H54 (cell line): Measurements from ENCODE around the gene GRHPR.
"Not testable (repeated sequence)": the region's sequence is repeated elsewhere in the genome, so short reads cannot be mapped to it uniquely, and the experiment has no call there.

ENCODE experiments used
- DNase-seq: peaks from one replicate; pipeline ENCODE4 v3.0.0; 2011; ENCODE audit warnings: low spot score, mixed read lengths; ENCODE audit not compliant: insufficient read length
- FAIRE-seq: peaks from 3 replicates; lab custom pipeline; 2011; peaks lifted over from hg19 to GRCh38; lab: Jason Lieb, UNC
- POLR2A ChIP-seq: IDR thresholded peaks from 2 replicates; pipeline ENCODE4 v1.6.1; 2011; ENCODE audit warnings: low read depth, mild to moderate bottlenecking, low read length

GRHPR gene

DNA sequence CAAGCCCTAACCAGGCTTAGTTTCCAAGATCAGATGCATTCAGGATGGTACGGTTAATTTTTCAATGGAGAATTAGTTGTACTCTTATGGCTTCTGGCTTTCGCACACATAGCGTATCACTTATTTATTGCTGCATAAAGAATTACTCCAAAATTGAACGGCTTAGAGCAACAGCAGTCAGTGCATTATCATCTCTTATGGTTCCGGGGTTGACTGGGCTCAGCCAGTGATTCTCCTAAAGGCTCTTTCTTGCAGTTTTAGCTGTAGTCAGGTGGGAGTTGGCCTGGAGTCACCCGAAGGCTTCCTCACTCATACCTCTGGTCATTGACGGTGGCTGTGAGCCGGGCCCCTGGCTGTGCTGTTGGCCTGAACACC lies 595 bp upstream of the GRHPR start:
- DNase-seq (no peak), FAIRE-seq (no peak)

GRCh38 chr9:37423508-37423907 lies 1.0 kb downstream of the GRHPR start:
- DNase-seq, result no peak
- FAIRE-seq, result no peak

More for the DNA sequence above, 595 bp upstream of the GRHPR start:
- TF ChIP-seq POLR2A, result no peak

DNA sequence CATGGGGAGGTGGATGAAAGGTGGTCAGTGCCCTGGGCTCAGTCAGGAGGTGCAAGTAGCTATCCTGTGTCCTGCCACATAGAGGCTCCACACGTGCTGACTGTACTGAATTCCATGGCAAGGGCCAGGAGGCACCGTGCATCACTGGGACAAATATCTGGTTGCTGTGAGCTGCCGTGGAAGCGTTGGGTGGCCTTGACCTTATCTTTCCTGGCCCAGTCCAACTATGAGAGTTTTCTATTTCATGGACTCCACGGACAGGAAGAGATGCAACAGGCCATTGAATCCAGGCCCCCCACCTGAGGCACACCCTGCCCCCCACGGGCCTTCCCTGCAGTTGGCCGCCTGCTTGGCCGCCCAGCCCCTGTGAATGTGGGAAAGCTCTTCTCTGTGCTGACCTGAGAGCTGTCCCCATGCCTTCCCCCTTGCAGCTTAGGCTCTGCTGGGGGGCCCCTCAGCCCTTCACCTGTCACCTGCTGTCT lies 1.7 kb downstream of the GRHPR start:
- DNase-seq, result no peak
- TF ChIP-seq POLR2A, result no peak
- FAIRE-seq, result no peak

More at GRCh38 chr9:37423508-37423907, 1.0 kb downstream of the GRHPR start:
- TF ChIP-seq POLR2A, result no peak

- DNase-seq (no peak), FAIRE-seq (no peak)
- TF ChIP-seq POLR2A, result no peak
Observed at GRCh38 chr9:37424686-37425297, 2.3 kb downstream of the GRHPR start.

- FAIRE-seq (no peak), DNase-seq (no peak)
- no peak for TF ChIP-seq POLR2A
Observed at GRCh38 chr9:37425298-37425752, 2.8 kb downstream of the GRHPR start.

GRCh38 chr9:37426431-37426830 lies 3.9 kb downstream of the GRHPR start:
- FAIRE-seq, DNase-seq: not testable (repeated sequence)

GRCh38 chr9:37426846-37427245 lies 4.3 kb downstream of the GRHPR start:
- no peak for DNase-seq
- no peak for FAIRE-seq
- TF ChIP-seq POLR2A, result no peak

DNA sequence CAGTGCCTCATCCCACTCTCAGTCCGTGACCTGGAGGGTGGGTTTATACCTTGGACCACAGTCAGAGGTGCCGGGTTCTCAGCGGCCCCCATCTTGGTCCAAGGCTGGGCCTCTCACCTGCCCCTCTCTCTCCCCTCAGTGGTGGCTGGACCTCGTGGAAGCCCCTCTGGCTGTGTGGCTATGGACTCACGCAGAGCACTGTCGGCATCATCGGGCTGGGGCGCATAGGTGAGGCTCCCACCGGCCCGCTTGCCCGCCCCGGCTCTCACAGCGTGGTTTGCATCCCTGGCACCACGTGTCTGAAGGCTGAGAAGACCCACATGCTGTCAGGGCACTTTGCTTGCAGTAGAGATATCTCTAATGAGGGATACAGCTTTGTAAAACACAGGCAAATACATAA lies 5.8 kb downstream of the GRHPR start:
- TF ChIP-seq POLR2A, result no peak
- FAIRE-seq, result no peak
- DNase-seq, result no peak

- no peak for FAIRE-seq
- no peak for TF ChIP-seq POLR2A
Observed at GRCh38 chr9:37429441-37430285, 7.2 kb downstream of the GRHPR start.

DNA sequence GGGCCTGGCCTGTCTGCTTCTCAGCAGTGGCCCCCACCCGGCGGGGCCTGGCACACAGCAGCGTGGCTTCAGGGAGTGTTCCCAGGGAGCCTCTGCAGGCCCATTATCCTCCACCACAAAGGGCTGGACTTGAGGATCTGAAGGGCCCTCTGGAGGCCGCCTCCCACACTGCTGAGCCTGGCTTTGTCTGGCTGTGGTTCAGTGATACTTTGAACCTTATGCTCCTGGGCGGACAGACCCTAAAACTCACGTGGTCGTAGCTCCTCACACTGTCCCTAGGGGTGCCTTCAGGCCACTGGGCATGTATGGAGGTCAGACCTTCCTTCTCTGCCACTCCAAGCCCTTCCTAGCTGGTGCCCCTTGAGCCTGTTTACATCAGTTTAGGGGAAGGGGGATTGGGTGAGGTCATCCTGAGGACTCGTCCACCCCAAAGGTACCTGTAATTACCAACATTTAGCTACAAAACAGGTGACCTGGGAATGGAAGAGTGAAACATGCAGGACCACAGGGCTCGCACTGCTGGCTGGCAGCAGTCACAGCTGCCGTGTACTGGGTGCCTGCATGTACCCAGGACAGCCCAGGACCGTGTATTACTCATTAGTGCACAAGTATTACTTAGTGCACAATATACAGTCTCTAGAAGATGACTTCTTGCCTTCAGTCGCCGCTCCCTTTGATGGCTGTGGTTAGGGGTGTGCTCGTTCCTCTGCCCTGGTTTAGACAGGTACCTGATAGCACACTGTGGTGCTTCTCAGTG lies 8.5 kb downstream of the GRHPR start:
- DNase-seq, result no peak
- FAIRE-seq, result no peak
- no peak for TF ChIP-seq POLR2A

More at GRCh38 chr9:37429441-37430285, 7.2 kb downstream of the GRHPR start:
- DNase-seq, result no peak

DNA sequence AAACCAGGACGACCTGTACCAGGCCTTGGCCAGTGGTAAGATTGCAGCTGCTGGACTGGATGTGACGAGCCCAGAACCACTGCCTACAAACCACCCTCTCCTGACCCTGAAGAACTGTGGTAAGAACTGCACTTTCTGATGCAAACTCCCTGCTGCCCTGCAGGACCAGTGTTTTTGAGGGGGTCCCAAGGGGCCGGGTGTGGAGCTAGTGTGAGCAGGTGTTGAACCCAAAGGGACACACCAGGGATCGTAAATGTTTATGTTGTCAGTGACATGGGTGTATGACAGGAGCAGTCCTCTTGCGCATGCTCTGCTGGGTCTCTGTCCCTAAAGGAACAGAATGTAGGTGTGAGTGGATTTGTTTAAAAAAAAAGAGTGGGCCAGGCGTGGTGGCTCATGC lies 9.5 kb downstream of the GRHPR start:
- DNase-seq (no peak), FAIRE-seq (no peak)
- no peak for TF ChIP-seq POLR2A

- FAIRE-seq, result no peak
- no peak for DNase-seq
- no peak for TF ChIP-seq POLR2A
Observed at GRCh38 chr9:37433867-37434371, 11.4 kb downstream of the GRHPR start.

DNA sequence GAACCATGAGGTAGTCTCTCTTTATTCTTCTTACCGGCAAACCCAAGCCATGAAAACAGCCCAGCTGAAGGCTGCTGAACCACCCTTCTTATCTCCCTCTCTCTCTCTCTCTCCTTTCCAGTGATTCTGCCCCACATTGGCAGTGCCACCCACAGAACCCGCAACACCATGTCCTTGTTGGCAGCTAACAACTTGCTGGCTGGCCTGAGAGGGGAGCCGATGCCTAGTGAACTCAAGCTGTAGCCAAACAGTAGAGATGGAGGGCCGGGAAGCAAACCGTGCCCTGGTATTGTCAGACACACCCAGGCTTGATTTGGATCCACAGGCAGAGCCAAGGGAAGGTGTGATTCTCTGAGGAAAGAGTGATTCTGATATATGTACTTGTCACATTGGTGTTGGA lies 14.0 kb downstream of the GRHPR start:
- no peak for DNase-seq
- FAIRE-seq, result no peak
- no peak for TF ChIP-seq POLR2A

DNA sequence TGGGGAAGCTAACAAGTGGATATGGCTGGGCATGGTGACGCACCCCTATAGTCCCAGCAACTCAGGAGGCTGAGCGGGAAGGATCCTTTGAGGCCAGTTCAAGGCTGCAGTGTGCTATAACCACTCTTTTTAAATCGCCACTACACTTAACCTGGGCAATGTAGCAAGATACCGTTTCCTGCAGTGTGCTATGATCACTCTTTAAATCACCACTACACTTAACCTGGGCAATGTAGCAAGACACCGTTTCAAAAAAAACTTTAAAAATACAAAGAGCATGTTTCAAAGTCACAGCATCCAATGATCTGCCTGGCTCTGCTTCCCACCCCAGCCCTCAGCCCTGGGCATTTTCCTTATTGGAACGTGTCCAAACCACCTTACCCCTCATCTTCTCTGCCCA lies 14.5 kb downstream of the GRHPR start:
- DNase-seq (no peak), FAIRE-seq (no peak)
- no peak for TF ChIP-seq POLR2A
